ENCODE measurements around the gene SRPX2.
"Not testable (repeated sequence)": the region's sequence is repeated elsewhere in the genome, so short reads cannot be mapped to it uniquely, and the experiment has no call there.

The SRPX2 gene

GRCh38 chrX:100719139-100719538, 75.1 kb downstream of the SRPX2 start:
- H3K4me3 ChIP-seq (ENCODE audit: low read depth, low read length): no peak overlapping the region
- TF ChIP-seq, protein P1, sequence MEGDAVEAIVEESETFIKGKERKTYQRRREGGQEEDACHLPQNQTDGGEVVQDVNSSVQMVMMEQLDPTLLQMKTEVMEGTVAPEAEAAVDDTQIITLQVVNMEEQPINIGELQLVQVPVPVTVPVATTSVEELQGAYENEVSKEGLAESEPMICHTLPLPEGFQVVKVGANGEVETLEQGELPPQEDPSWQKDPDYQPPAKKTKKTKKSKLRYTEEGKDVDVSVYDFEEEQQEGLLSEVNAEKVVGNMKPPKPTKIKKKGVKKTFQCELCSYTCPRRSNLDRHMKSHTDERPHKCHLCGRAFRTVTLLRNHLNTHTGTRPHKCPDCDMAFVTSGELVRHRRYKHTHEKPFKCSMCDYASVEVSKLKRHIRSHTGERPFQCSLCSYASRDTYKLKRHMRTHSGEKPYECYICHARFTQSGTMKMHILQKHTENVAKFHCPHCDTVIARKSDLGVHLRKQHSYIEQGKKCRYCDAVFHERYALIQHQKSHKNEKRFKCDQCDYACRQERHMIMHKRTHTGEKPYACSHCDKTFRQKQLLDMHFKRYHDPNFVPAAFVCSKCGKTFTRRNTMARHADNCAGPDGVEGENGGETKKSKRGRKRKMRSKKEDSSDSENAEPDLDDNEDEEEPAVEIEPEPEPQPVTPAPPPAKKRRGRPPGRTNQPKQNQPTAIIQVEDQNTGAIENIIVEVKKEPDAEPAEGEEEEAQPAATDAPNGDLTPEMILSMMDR (IDR thresholded peaks at IDR 0.05; ENCODE audit: low read depth, low read length): no peak

DNA sequence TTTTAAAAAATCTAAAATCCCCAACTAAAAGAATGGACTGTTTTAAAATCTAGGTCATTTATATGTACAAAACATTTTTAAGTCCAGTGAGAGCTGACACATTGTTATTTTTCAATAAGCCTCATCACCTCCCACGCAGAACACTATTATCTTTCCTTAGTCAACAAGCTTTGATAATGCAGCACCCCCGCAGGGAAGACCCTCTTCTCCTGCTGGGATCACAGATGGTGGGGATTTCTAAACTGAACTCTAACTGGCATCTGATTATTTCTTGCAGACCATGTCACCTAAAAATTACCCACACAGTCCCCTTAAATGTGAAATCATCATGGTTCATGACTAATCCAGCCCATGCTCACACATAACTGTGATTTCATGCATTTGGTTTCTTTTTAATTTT, 76.3 kb downstream of the SRPX2 start:
- TF ChIP-seq, protein P1 (IDR thresholded peaks at IDR 0.05; ENCODE audit: low read depth, low read length): no peak

GRCh38 chrX:100721328-100721727, 77.3 kb downstream of the SRPX2 start:
- no peak overlapping the region for H3K4me3 ChIP-seq (ENCODE audit: low read depth, low read length)
- TF ChIP-seq, protein P1 (IDR thresholded peaks at IDR 0.05; ENCODE audit: low read depth, low read length): no peak

More for the DNA sequence above, 76.3 kb downstream of the SRPX2 start:
- H3K4me3 ChIP-seq (ENCODE audit: low read depth, low read length): no peak overlapping the region

DNA sequence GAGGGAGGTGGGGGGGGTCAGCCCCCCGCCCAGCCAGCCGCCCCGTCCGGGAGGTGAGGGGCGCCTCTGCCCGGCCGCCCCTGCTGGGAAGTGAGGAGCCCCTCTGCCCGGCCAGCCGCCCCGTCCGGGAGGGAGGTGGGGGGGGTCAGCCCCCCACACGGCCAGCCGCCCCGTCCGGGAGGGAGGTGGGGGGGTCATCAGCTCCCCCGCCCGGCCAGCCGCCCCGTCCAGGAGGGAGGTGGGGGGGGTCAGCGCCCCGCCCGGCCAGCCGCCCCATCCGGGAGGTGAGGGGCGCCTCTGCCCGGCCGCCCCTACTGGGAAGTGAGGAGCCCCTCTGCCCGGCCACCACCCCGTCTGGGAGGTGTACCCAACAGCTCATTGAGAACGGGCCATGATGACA, 80.0 kb downstream of the SRPX2 start:
- H3K4me3 ChIP-seq (ENCODE audit: low read depth, low read length): not testable (repeated sequence)
